Bronchial epithelial cell (primary cell): ENCODE measurements around the gene GTPBP8. TPM values are rescaled to one million over a fixed set of nuclear protein-coding genes. Genes with fewer than 3 reads are reported as not detected.

ENCODE experiments used
- DNase-seq: peaks from one replicate; pipeline ENCODE4 v3.0.0-alpha.2; 2010; ENCODE audit warnings: low read depth
- FAIRE-seq: peaks from 2 replicates; lab custom pipeline; 2011; peaks lifted over from hg19 to GRCh38; lab: Jason Lieb, UNC
- H3K27me3 ChIP-seq: 2 replicates; pipeline ENCODE4 v1.5.1; 2011; ENCODE audit warnings: low read length; ENCODE audit not compliant: control insufficient read depth, insufficient read depth
- H3K36me3 ChIP-seq: 2 replicates; pipeline ENCODE4 v1.5.1; 2011; ENCODE audit warnings: low read length; ENCODE audit not compliant: control insufficient read depth, insufficient read depth
- H3K4me3 ChIP-seq: 2 replicates; pipeline ENCODE4 v1.5.1; 2011; ENCODE audit warnings: mild to moderate bottlenecking, low read depth, low read length, control low read depth
- CTCF ChIP-seq: IDR thresholded peaks from 2 replicates; pipeline ENCODE4 v1.5.1; 2011; ENCODE audit warnings: mild to moderate bottlenecking, moderate library complexity, low read length, control low read depth, inconsistent platforms; ENCODE audit not compliant: insufficient read depth, severe bottlenecking
- total RNA-seq: library from RNA; depleted of rRNA; stranded (reverse); fragments of >200 nt; gene quantifications from 2 replicates; pipeline ENCODE4 v1.2.1, GENCODE V29; 2014

The GTPBP8 gene
- total RNA-seq, 1 donor from 2014 or later: 18.4 TPM

DNA sequence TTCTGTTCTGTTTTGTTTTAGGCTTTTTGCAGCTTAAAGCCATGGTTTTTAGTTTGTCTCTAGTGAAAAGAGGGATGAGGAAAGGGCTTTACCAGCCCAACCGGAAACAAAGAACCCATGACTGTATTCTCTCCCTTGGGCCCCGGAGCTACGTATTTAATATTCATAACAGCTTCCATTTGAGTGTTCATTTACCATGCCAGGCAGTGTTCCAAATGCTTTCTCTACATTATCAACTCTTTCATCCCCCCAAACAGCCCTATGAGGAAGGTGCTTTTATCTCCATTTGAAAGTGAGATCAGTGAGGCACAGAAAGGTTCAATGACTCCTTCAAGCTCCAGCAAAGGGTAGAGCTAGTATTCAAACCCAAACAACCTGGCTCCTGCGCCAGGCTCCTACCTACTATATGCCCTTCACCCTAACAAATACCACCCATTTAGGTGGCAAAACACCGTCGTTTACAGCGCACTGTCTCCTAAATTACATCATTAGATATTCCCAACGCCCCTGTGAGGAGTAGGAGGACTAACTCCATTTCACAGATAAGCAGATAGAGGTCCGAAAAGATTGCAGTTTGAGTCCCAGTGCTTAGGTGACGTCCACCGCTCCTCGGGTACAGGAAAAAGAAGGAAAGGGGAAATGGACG lies 27.9 kb downstream of the GTPBP8 start:
- H3K36me3 ChIP-seq: peaks cover 6% of the 10 kb centered on the region
- no peaks in the 10 kb centered on the region for H3K27me3 ChIP-seq
- peak overlapping the region; percentile 62 for H3K4me3 ChIP-seq
- no peak for FAIRE-seq
- DNase-seq: peak; percentile 43
- TF ChIP-seq CTCF: no peak

DNA sequence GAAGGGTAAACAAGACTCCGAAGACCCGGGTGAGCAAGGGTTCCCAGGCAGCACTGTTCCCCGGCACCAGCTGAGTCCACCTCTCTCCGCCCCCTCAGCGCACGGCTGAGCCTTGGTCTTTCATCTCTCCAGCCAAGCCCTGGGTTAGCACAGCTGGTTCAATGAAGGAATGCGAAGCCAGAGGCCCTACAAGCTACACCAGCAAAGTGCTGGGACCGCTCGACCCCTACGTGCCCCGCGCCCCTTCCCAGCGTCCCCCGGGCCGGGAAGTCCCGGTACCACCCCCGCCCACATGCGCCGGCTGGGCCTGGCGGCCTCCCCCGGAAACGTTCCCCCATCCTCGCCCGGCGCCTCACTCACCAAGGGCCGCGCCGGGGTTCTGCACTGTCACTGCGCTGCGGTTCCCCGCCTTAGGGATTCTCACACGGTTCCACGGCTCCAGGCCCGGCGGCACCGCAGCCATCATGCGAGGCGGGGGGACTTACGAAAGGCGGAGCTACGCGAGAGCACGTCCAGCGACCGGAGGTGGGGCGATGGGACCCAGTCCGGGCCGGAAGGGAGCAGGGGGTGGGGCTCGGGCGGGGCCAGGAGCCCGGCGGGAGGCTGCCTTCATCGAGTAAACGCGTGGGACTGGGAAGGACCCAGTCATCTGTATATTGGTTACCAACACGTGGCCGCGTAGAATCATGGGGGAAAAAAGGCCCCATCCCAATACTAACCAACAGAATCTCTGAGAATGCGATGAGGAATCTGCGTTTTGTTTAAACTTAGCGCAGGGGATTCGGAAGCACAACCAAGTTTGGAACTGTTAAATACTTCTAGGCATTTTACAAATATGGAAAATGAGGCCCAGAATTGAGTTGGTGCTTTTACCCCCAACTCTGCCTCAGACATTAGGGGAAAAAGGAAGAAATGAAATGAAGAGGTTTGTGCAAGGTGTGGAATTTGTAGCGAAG lies 28.7 kb downstream of the GTPBP8 start:
- TF ChIP-seq CTCF: no peak
- Histone ChIP-seq H3K4me3 (peak overlapping the region; percentile 62), H3K27me3 (no peaks in the 10 kb centered on the region), H3K36me3 (peaks cover 6% of the 10 kb centered on the region)
- no peak for FAIRE-seq
- DNase-seq: peak; percentile 80

DNA sequence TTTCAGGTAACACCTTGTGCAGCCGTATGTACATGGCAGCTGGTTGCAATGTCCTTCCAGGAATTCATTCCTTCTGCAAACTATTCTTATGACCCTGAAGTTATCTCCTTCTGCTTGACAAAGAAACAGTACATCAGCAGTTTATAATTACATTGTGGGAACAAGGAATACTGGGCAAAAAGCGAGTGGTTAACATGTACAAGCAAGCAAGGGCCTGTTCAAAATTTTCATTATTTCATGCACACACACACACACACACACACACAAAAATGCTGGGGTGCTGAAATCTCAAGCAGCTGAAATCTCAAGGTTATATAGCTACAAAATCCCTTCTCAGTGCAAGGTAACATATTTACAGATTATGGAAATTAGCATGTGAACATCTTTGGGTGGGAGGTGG lies 30.7 kb downstream of the GTPBP8 start:
- DNase-seq: peak; percentile 80
- Histone ChIP-seq H3K4me3 (no peak overlapping the region), H3K36me3 (peaks cover 2% of the 10 kb centered on the region), H3K27me3 (no peaks in the 10 kb centered on the region)
- TF ChIP-seq CTCF: no peak
- no peak for FAIRE-seq

- Histone ChIP-seq H3K4me3 (no peak overlapping the region), H3K27me3 (no peaks in the 10 kb centered on the region), H3K36me3 (no peaks in the 10 kb centered on the region)
- FAIRE-seq (no peak), DNase-seq (peak; percentile 23)
- TF ChIP-seq CTCF: no peak
These were observed 43.2 kb downstream of the GTPBP8 start for GRCh38 chr3:113034011-113034410.

GRCh38 chr3:113035387-113035982 lies 44.7 kb downstream of the GTPBP8 start:
- Histone ChIP-seq H3K36me3 (no peaks in the 10 kb centered on the region), H3K27me3 (no peaks in the 10 kb centered on the region), H3K4me3 (no peak overlapping the region)
- TF ChIP-seq CTCF: peak; percentile 85
- FAIRE-seq: peak; percentile 83
- peak; percentile 67 for DNase-seq
